BJ (cell line): Measurements from ENCODE around the gene MYLK. TPM values are rescaled to one million over a fixed set of nuclear protein-coding genes. Genes with fewer than 3 reads are reported as not detected.
"Not testable (repeated sequence)": the region's sequence is repeated elsewhere in the genome, so short reads cannot be mapped to it uniquely, and the experiment has no call there.

ENCODE experiments used
- CTCF ChIA-PET: fragments of 350-600 bp; formaldehyde crosslinking; extraction: SDS; loops from one replicate; lab custom pipeline; 2021; ENCODE audit warnings: antibody characterized with exemption, inconsistent platforms; lab: Yijun Ruan, JAX
- POLR2A ChIA-PET: fragments of 300-600 bp; sonication (Branson Sonifier 250); formaldehyde crosslinking; extraction: SDS; loops from one replicate; lab custom pipeline; 2021; ENCODE audit warnings: antibody characterized with exemption; lab: Charles Lee
- DNase-seq: peaks from one replicate; pipeline ENCODE4 v3.0.0-alpha.2; 2011; ENCODE audit warnings: low read depth
- H3K27me3 ChIP-seq: 2 replicates; pipeline ENCODE4 v1.6.0; 2011; ENCODE audit warnings: low read length; ENCODE audit not compliant: control insufficient read depth, insufficient read depth
- H3K36me3 ChIP-seq: 2 replicates; pipeline ENCODE4 v1.5.1; 2011; ENCODE audit warnings: low read length; ENCODE audit not compliant: control insufficient read depth, insufficient read depth
- H3K4me3 ChIP-seq: 2 replicates; pipeline ENCODE4 v1.5.1; 2011; ENCODE audit warnings: low read depth, mild to moderate bottlenecking, control low read depth, low read length
- polyA plus RNA-seq: library from polyadenylated mRNA; depleted of rRNA; stranded (reverse); fragments of >200 nt; gene quantifications from 2 replicates; pipeline ENCODE4 v1.2.3, GENCODE V29; 2011
- TF ChIP-seq, protein P1 (sequence below): IDR thresholded peaks from 2 replicates; pipeline ENCODE4 v1.5.1; 2011; ENCODE audit warnings: low read depth, mild to moderate bottlenecking, control low read depth, inconsistent platforms, low read length, moderate library complexity; ENCODE audit not compliant: insufficient read depth

MYLK gene
- polyA plus RNA-seq, 1 experiment, result 734 TPM

DNA sequence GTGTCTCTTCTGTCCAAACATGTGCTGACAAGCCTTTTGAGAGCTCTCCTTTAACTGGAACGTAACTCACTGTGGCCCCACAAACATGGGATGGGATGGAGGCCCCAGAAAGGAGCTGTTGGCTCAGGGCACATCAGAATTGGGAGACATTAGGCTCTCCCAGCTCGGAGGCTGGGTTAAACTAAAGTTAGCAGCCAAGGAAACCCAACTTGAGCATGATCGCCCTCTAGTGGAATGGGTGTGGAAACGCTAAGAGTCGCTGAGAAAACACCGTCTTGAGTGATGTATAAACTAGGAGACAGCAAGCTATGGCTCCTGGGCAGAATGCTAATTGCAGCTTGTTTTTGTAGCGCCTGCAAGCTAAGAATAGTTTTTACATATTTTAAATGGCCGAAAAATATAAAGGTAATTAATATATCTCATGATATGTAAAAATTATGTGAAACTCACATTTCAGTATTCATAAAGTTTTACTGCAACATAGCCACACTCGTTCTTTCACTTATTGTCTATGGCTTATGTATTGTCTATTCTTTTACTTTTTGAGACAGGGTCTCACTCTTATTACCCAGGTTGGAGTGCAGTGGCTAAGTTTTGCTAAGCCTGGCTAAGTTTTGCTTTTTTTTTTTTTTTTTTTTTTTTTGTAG lies 160.5 kb downstream of the MYLK start:
- TF ChIP-seq, protein P1, sequence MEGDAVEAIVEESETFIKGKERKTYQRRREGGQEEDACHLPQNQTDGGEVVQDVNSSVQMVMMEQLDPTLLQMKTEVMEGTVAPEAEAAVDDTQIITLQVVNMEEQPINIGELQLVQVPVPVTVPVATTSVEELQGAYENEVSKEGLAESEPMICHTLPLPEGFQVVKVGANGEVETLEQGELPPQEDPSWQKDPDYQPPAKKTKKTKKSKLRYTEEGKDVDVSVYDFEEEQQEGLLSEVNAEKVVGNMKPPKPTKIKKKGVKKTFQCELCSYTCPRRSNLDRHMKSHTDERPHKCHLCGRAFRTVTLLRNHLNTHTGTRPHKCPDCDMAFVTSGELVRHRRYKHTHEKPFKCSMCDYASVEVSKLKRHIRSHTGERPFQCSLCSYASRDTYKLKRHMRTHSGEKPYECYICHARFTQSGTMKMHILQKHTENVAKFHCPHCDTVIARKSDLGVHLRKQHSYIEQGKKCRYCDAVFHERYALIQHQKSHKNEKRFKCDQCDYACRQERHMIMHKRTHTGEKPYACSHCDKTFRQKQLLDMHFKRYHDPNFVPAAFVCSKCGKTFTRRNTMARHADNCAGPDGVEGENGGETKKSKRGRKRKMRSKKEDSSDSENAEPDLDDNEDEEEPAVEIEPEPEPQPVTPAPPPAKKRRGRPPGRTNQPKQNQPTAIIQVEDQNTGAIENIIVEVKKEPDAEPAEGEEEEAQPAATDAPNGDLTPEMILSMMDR, result peak; percentile 84
- H3K4me3 ChIP-seq, result no peak overlapping the region
- peaks cover 29% of the 10 kb centered on the region for H3K36me3 ChIP-seq
- DNase-seq, result no peak
- ChIA-PET CTCF (interaction anchor here (0.6 to 4.9 kb wide), 27 partner anchors 10 to 254 kb away, joined by 3 to 28 read pairs (median 4); no protein-coding TSS in a partner anchor), POLR2A (interaction anchor here (0.6 kb wide), 1 partner anchor 153 kb away, joined by 24 read pairs; no protein-coding TSS in a partner anchor)
- H3K27me3 ChIP-seq, result no peaks in the 10 kb centered on the region

DNA sequence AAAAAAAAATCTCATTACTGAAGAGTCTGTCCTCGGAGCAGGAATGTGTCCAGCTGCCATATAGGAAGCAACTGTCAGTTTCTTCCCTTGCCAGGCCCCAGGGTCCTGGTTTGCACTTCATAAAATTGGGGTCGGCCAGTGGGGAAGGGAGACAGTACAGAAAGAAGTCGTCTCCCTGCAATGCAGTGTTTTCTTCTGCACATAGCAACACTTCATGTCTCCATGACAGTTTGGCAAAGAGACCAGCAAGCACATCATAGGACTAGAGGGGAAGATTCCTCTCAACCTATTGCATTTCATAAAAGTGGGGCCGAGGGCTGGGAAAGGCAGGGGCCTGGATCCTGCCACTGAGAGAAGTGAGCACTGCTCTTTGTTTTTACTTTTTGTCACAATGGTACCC lies 161.1 kb downstream of the MYLK start:
- TF ChIP-seq, protein P1, result no peak
- Histone ChIP-seq H3K36me3 (peaks cover 30% of the 10 kb centered on the region), H3K27me3 (no peaks in the 10 kb centered on the region), H3K4me3 (no peak overlapping the region)
- POLR2A ChIA-PET, result no interaction called here
- CTCF ChIA-PET, result interaction anchor here (0.6 to 4.9 kb wide), 23 partner anchors 10 to 255 kb away, joined by 3 to 28 read pairs (median 4); no protein-coding TSS in a partner anchor
- no peak for DNase-seq

DNA sequence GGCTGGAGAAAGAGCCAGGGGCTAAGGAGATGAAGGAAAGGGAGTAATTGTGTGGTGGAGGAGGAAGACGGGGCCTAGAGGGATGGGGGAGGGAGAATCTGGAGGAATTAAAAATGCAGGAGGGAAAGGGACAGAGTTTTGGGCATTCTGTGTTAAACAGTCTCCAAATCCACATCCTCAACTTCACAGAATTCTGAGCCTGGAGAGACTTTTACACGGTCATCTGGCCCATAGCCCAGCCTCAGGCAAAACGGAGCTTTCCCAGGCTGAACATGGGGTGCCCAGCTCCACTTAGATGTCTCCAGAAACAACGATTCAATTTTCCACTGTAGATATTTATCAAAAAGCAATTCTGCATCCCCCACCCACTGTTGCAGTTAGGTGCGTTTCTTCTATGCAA lies 161.7 kb downstream of the MYLK start:
- no peak for DNase-seq
- POLR2A ChIA-PET, result no interaction called here
- Histone ChIP-seq H3K36me3 (peaks cover 32% of the 10 kb centered on the region), H3K4me3 (no peak overlapping the region), H3K27me3 (no peaks in the 10 kb centered on the region)
- CTCF ChIA-PET, result interaction anchor here (0.9 to 4.9 kb wide), 8 partner anchors 9 to 69 kb away, joined by 3 to 28 read pairs (median 10); no protein-coding TSS in a partner anchor
- TF ChIP-seq, protein P1, result no peak

DNA sequence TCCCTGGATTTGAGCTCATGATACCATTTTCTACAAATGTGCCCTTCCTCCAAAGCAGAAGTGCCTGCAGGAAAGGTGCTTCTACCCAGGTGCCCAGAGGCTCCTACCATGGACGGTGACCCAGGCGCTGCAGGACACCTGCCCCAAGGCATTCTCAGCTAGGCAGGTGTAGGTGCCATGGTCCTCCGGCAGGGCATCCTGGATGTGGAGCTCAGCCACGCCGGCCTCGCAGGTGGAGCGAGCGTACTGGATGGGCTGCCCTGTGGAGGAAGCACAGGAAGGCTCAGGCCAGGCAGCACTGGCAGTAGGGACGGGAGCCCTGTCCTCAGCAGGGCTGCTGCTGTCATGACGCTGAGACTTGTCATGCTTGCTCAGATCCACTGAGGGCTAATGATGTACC lies 162.1 kb downstream of the MYLK start:
- CTCF ChIA-PET, result interaction anchor here (0.9 to 4.9 kb wide), 5 partner anchors 8 to 69 kb away, joined by 3 to 28 read pairs (median 9); no protein-coding TSS in a partner anchor
- TF ChIP-seq, protein P1, result no peak
- POLR2A ChIA-PET, result no interaction called here

DNA sequence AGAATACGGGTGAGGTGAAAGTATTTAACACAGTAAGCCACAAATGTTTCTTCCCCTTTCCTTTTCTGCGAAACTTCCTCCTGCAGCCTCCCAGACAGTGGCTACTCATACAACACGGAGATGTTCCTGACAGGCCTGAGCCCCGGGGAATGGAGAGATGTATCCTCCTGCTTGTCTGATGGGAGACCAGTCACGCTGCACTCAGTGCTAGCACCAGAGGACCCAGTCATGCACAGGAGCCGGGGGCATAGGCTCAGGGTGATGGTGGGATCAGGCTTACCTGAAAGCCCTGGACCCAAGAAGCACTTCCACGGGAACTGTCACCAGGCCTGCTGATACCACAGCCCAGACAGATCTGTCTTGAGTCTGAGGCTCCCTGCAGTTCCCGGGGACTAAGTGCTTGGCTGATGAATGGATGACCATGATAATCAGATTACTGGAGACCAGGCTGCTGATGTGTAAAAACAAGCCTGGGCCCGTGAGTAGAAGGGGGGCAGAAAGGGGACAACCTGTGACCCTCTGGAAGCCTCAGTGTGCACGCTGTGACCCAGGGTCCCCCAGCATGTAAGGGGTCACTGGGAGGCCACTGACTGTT lies 162.9 kb downstream of the MYLK start:
- POLR2A ChIA-PET, H3K4me3 ChIP-seq, H3K27me3 ChIP-seq, DNase-seq: not testable (repeated sequence)
- peaks cover 35% of the 10 kb centered on the region for H3K36me3 ChIP-seq
- CTCF ChIA-PET, result interaction anchor here (1.0 to 4.9 kb wide), 4 partner anchors 8 to 79 kb away, joined by 3 to 28 read pairs (median 11); no protein-coding TSS in a partner anchor

More for the DNA sequence above, 162.1 kb downstream of the MYLK start:
- Histone ChIP-seq H3K27me3 (no peaks in the 10 kb centered on the region), H3K4me3 (no peak overlapping the region), H3K36me3 (peaks cover 33% of the 10 kb centered on the region)
- DNase-seq, result no peak
